ENCODE data around the gene UTP20. TPM values are rescaled to one million over a fixed set of nuclear protein-coding genes. Genes with fewer than 3 reads are reported as not detected.

Gene UTP20
- polyA plus RNA-seq, 1 donor (not counting 4 experiments of a cell fraction or from before 2014, with no cell fraction given): 14.8 TPM

- H3K4me1 ChIP-seq (ENCODE audit: control insufficient read depth, extremely low read depth, insufficient read depth, low read length): no peaks in the 10 kb centered on the region
- H3K9me3 ChIP-seq (ENCODE audit: control insufficient read depth, low read depth, low read length): no peaks in the 10 kb centered on the region
- peaks cover 5 to 23% of the 10 kb centered on the region in 2 experiments for H3K36me3 ChIP-seq (ENCODE audit: control insufficient read depth in 2 of 2, extremely low read depth in 1 of 2, insufficient read depth in 2 of 2, low read length in 2 of 2)
- H4K20me1 ChIP-seq (ENCODE audit: control insufficient read depth, extremely low read depth, insufficient read depth, low read length): no peaks in the 10 kb centered on the region
- H2AFZ ChIP-seq (ENCODE audit: control insufficient read depth, low read length): no peak overlapping the region
- dilution Hi-C loops (cut with MboI; ENCODE audit: extremely low pct_ligation_motif_present, low sequenced_read_pairs): no loop called here
- TF ChIP-seq EZH2 (IDR thresholded peaks at IDR 0.05; ENCODE audit: low read length) (no peak), CTCF (optimal IDR thresholded peaks at IDR 0.05 in 1 of 3, IDR thresholded peaks at IDR 0.05 in 1 of 3, conservative IDR thresholded peaks at IDR 0.05 in 1 of 3; ENCODE audit: extremely low read depth in 1 of 3, insufficient read depth in 2 of 3, low read length in 3 of 3) (no peak)
- no peak overlapping the region for H3K27ac ChIP-seq (ENCODE audit: control insufficient read depth, insufficient read depth, low read length)
- H3K9me1 ChIP-seq (ENCODE audit: control insufficient read depth, extremely low read depth, insufficient read depth, low read length): no peaks in the 10 kb centered on the region
- no peak overlapping the region for H3K4me2 ChIP-seq (ENCODE audit: control insufficient read depth, extremely low read depth, insufficient read depth, low read depth, low read length)
- FAIRE-seq (no peak), DNase-seq (ENCODE audit: low read depth, low spot score) (no peak)
- H3K9ac ChIP-seq (ENCODE audit: control insufficient read depth, extremely low read depth, insufficient read depth, low read length): no peak overlapping the region
- no peak overlapping the region for H3K4me3 ChIP-seq (ENCODE audit: control insufficient read depth in 2 of 3, extremely low read depth in 1 of 3, insufficient read depth in 2 of 3, low read depth in 1 of 3, low read length in 3 of 3)
- H3K27me3 ChIP-seq (ENCODE audit: control insufficient read depth, extremely low read depth, insufficient read depth, low read length): no peaks in the 10 kb centered on the region
- H3K79me2 ChIP-seq (ENCODE audit: control insufficient read depth, insufficient read depth, low read length): no peaks in the 10 kb centered on the region
Observed at GRCh38 chr12:101323255-101323654, 43.4 kb downstream of the UTP20 start.

- Histone ChIP-seq H3K4me1 (ENCODE audit: control insufficient read depth, extremely low read depth, insufficient read depth, low read length) (no peaks in the 10 kb centered on the region), H3K36me3 (ENCODE audit: control insufficient read depth in 2 of 2, extremely low read depth in 1 of 2, insufficient read depth in 2 of 2, low read length in 2 of 2) (peaks cover 10 to 22% of the 10 kb centered on the region in 2 experiments), H2AFZ (ENCODE audit: control insufficient read depth, low read length) (no peak overlapping the region), H3K9ac (ENCODE audit: control insufficient read depth, extremely low read depth, insufficient read depth, low read length) (no peak overlapping the region), H3K27ac (ENCODE audit: control insufficient read depth, insufficient read depth, low read length) (no peak overlapping the region), H3K9me3 (ENCODE audit: control insufficient read depth, low read depth, low read length) (no peaks in the 10 kb centered on the region), H3K79me2 (ENCODE audit: control insufficient read depth, insufficient read depth, low read length) (no peaks in the 10 kb centered on the region), H3K4me3 (ENCODE audit: control insufficient read depth in 2 of 3, extremely low read depth in 1 of 3, insufficient read depth in 2 of 3, low read depth in 1 of 3, low read length in 3 of 3) (no peak overlapping the region), H3K9me1 (ENCODE audit: control insufficient read depth, extremely low read depth, insufficient read depth, low read length) (no peaks in the 10 kb centered on the region), H4K20me1 (ENCODE audit: control insufficient read depth, extremely low read depth, insufficient read depth, low read length) (no peaks in the 10 kb centered on the region), H3K27me3 (ENCODE audit: control insufficient read depth, extremely low read depth, insufficient read depth, low read length) (no peaks in the 10 kb centered on the region), H3K4me2 (ENCODE audit: control insufficient read depth, extremely low read depth, insufficient read depth, low read depth, low read length) (no peak overlapping the region)
- FAIRE-seq: no peak
- dilution Hi-C loops (cut with MboI; ENCODE audit: extremely low pct_ligation_motif_present, low sequenced_read_pairs): no loop called here
- no peak for DNase-seq (ENCODE audit: low read depth, low spot score)
- TF ChIP-seq EZH2 (IDR thresholded peaks at IDR 0.05; ENCODE audit: low read length): no peak
Observed at GRCh38 chr12:101325590-101325989, 45.7 kb downstream of the UTP20 start.

- no peak for TF ChIP-seq EZH2 (IDR thresholded peaks at IDR 0.05; ENCODE audit: low read length)
- no peak for TF ChIP-seq CTCF (optimal IDR thresholded peaks at IDR 0.05 in 1 of 3, IDR thresholded peaks at IDR 0.05 in 1 of 3, conservative IDR thresholded peaks at IDR 0.05 in 1 of 3; ENCODE audit: extremely low read depth in 1 of 3, insufficient read depth in 2 of 3, low read length in 3 of 3)
Observed at GRCh38 chr12:101327051-101327450, 47.1 kb downstream of the UTP20 start.

More at GRCh38 chr12:101327051-101327450, 47.1 kb downstream of the UTP20 start:
- dilution Hi-C loops (cut with MboI; ENCODE audit: extremely low pct_ligation_motif_present, low sequenced_read_pairs): no loop called here
- Histone ChIP-seq H3K79me2 (ENCODE audit: control insufficient read depth, insufficient read depth, low read length) (no peaks in the 10 kb centered on the region), H3K9me3 (ENCODE audit: control insufficient read depth, low read depth, low read length) (no peaks in the 10 kb centered on the region), H3K27me3 (ENCODE audit: control insufficient read depth, extremely low read depth, insufficient read depth, low read length) (no peaks in the 10 kb centered on the region), H4K20me1 (ENCODE audit: control insufficient read depth, extremely low read depth, insufficient read depth, low read length) (no peaks in the 10 kb centered on the region), H2AFZ (ENCODE audit: control insufficient read depth, low read length) (no peak overlapping the region), H3K9me1 (ENCODE audit: control insufficient read depth, extremely low read depth, insufficient read depth, low read length) (no peaks in the 10 kb centered on the region), H3K27ac (ENCODE audit: control insufficient read depth, insufficient read depth, low read length) (no peak overlapping the region), H3K4me2 (ENCODE audit: control insufficient read depth, extremely low read depth, insufficient read depth, low read depth, low read length) (no peak overlapping the region), H3K4me3 (ENCODE audit: control insufficient read depth in 2 of 3, extremely low read depth in 1 of 3, insufficient read depth in 2 of 3, low read depth in 1 of 3, low read length in 3 of 3) (no peak overlapping the region), H3K36me3 (ENCODE audit: control insufficient read depth in 2 of 2, extremely low read depth in 1 of 2, insufficient read depth in 2 of 2, low read length in 2 of 2) (peaks cover 10 to 21% of the 10 kb centered on the region in 2 experiments), H3K9ac (ENCODE audit: control insufficient read depth, extremely low read depth, insufficient read depth, low read length) (no peak overlapping the region), H3K4me1 (ENCODE audit: control insufficient read depth, extremely low read depth, insufficient read depth, low read length) (no peaks in the 10 kb centered on the region)
- DNase-seq (ENCODE audit: low read depth, low spot score) (no peak), FAIRE-seq (no peak)

Measured in keratinocyte (primary cell).